Left lung (tissue), 10 donors: Measurements from ENCODE around the gene DPYD. TPM values are rescaled to one million over a fixed set of nuclear protein-coding genes. Genes with fewer than 3 reads are reported as not detected.

Source experiments
- ATAC-seq: fragments of 200-7000 bp; cut with Tn5 transposase; one replicate; pipeline ENCODE4 v1.9.1; 2020; ENCODE audit warnings: moderate library complexity
- DNase-seq, 4 donors: peaks; one replicate each; pipeline ENCODE4 v3.0.0-alpha.2; 2013 to 2020
- H3K27ac ChIP-seq, 2 donors: fragments of 200-600 bp; sonication (generic) in 1 of 2; one replicate each; pipeline versions ENCODE4 v1.5.0 to v1.8.0; 2020 to 2021
- H3K27me3 ChIP-seq, 2 donors: fragments of 200-600 bp; sonication (generic) in 1 of 2; one replicate each; pipeline versions ENCODE4 v1.5.0 to v1.8.0; 2020 to 2021
- H3K36me3 ChIP-seq, 2 donors: fragments of 200-600 bp; sonication (generic) in 1 of 2; one replicate each; pipeline versions ENCODE4 v1.5.0 to v1.8.0; 2020 to 2021
- H3K4me1 ChIP-seq, 2 donors: fragments of 200-600 bp; one replicate each; pipeline ENCODE4 v1.8.0; 2021
- H3K4me3 ChIP-seq, 2 donors: fragments of 200-600 bp; sonication (generic) in 1 of 2; one replicate each; pipeline versions ENCODE4 v1.5.0 to v1.8.0; 2020 to 2021; ENCODE audit warnings: mild to moderate bottlenecking in 1 of 2
- H3K9me3 ChIP-seq, 2 donors: fragments of 200-600 bp; sonication (generic) in 1 of 2; one replicate each; pipeline versions ENCODE4 v1.5.0 to v1.8.0; 2020 to 2021
- CTCF ChIP-seq, 2 donors: fragments of 200-600 bp; sonication (generic) in 1 of 2; IDR thresholded peaks; one replicate each; pipeline versions ENCODE4 v1.5.0 to v1.8.0; 2021; ENCODE audit warnings: antibody characterized with exemption in 2 of 2
- intact Hi-C, 2 donors: fragments of 100-400 bp; cut with DNase I; formaldehyde crosslinking; loops; one replicate each; pipeline versions ENCODE4 v1.11.2 to v1.14.2; 2022
- polyA plus RNA-seq, 6 donors: library from polyadenylated mRNA; unstranded; fragments of 120-200 nt; gene quantifications; one replicate each; pipeline ENCODE4 v1.2.1, GENCODE V29; 2013; ENCODE audit not compliant: insufficient read length in 6 of 6
- total RNA-seq, 2 donors: library from RNA; stranded (reverse); fragmentation: NEBNext Ultra II Directional; extraction: Animal tissue kit (Norgen Biotek cat#: 25700); gene quantifications; one replicate each; pipeline ENCODE4 v1.2.1, GENCODE V29; 2021
- donor health status: DM: no; HTN: yes; CAD: no.
- donor health status: DM: no; HTN: no; CAD: no.

DPYD gene
- total and polyA plus RNA-seq, 8 donors = 21.4 to 106 (median 26.1) TPM

- H3K27ac ChIP-seq = no peak overlapping the region
- DNase-seq (no peak), ATAC-seq (no peak)
- H3K4me1 ChIP-seq = no peaks in the 10 kb centered on the region
- H3K27me3 ChIP-seq = no peaks in the 10 kb centered on the region
- no peak overlapping the region for H3K4me3 ChIP-seq
- H3K36me3 ChIP-seq = no peaks in the 10 kb centered on the region
- intact Hi-C loops = no loop called here
- TF ChIP-seq CTCF (IDR thresholded peaks at IDR 0.05) = no peak
- no peaks in the 10 kb centered on the region for H3K9me3 ChIP-seq
Measured at GRCh38 chr1:97207868-97208267, 713.0 kb downstream of the DPYD start.

GRCh38 chr1:97204468-97204867 is 716.4 kb downstream of the DPYD start:
- TF ChIP-seq CTCF (IDR thresholded peaks at IDR 0.05) = no peak
- DNase-seq (no peak), ATAC-seq (no peak)
- Histone ChIP-seq H3K4me3 (no peak overlapping the region), H3K36me3 (no peaks in the 10 kb centered on the region), H3K27ac (no peak overlapping the region), H3K9me3 (no peaks in the 10 kb centered on the region), H3K4me1 (no peaks in the 10 kb centered on the region), H3K27me3 (no peaks in the 10 kb centered on the region)
- intact Hi-C loops = no loop called here

- H3K9me3 ChIP-seq = no peaks in the 10 kb centered on the region
- ATAC-seq (no peak), DNase-seq (no peak)
- H3K27ac ChIP-seq = no peak overlapping the region
- no peak for TF ChIP-seq CTCF (IDR thresholded peaks at IDR 0.05)
- no peaks in the 10 kb centered on the region for H3K27me3 ChIP-seq
- H3K36me3 ChIP-seq = no peaks in the 10 kb centered on the region
- intact Hi-C loops = no loop called here
- H3K4me3 ChIP-seq = no peak overlapping the region
- no peaks in the 10 kb centered on the region for H3K4me1 ChIP-seq
Measured at GRCh38 chr1:97202481-97203380, 718.1 kb downstream of the DPYD start.

GRCh38 chr1:97201641-97202040 is 719.2 kb downstream of the DPYD start:
- H3K4me1 ChIP-seq = no peaks in the 10 kb centered on the region
- no peak overlapping the region for H3K27ac ChIP-seq
- no peaks in the 10 kb centered on the region for H3K9me3 ChIP-seq
- H3K27me3 ChIP-seq = no peaks in the 10 kb centered on the region
- no peak overlapping the region for H3K4me3 ChIP-seq
- no peaks in the 10 kb centered on the region for H3K36me3 ChIP-seq
- ATAC-seq (no peak), DNase-seq (no peak)
- TF ChIP-seq CTCF (IDR thresholded peaks at IDR 0.05) = no peak
- intact Hi-C loops = no loop called here

- TF ChIP-seq CTCF (IDR thresholded peaks at IDR 0.05) = no peak
- no peak for DNase-seq
- H3K27ac ChIP-seq = no peak overlapping the region
- H3K36me3 ChIP-seq = no peaks in the 10 kb centered on the region
- H3K4me1 ChIP-seq = no peaks in the 10 kb centered on the region
- no peak for ATAC-seq
- H3K27me3 ChIP-seq = no peaks in the 10 kb centered on the region
- H3K4me3 ChIP-seq = no peak overlapping the region
- no peaks in the 10 kb centered on the region for H3K9me3 ChIP-seq
- intact Hi-C loops = no loop called here
Measured at GRCh38 chr1:97200595-97200994, 720.2 kb downstream of the DPYD start.
